HepG2 (cell line): Measurements from ENCODE around the gene NT5C1A. TPM values are rescaled to one million over a fixed set of nuclear protein-coding genes. Genes with fewer than 3 reads are reported as not detected.

Source experiments
- ATAC-seq: fragments of 200-7000 bp; cut with Tn5 transposase; 3 replicates; pipeline ENCODE4 v1.9.1; 2020; ENCODE audit warnings: mild to moderate bottlenecking, moderate library complexity
- BruUV-seq: library from RNA; stranded (reverse); fragments of 400-500 nt; replicated peaks from 2 replicates; lab custom pipeline; 2021; lab: Mats Ljungman, UMichigan
- CTCF ChIA-PET: fragments of 300-600 bp; formaldehyde crosslinking; extraction: SDS; loops from one replicate; lab custom pipeline; 2021; ENCODE audit warnings: low total read pairs, inconsistent platforms, low intra/inter-chr PET ratio; lab: Yijun Ruan, JAX
- POLR2A ChIA-PET: fragments of 350-600 bp; sonication (Branson Sonifier 250); formaldehyde crosslinking; loops from one replicate; lab custom pipeline; 2020; ENCODE audit warnings: antibody characterized with exemption, inconsistent platforms; lab: Yijun Ruan, JAX
- DNase-seq: peaks from one replicate; pipeline ENCODE4 v3.0.0-alpha.2; 2015; ENCODE audit warnings: low spot score
- FAIRE-seq: peaks from 3 replicates; lab custom pipeline; 2011; peaks lifted over from hg19 to GRCh38; lab: Jason Lieb, UNC
- H2AFZ ChIP-seq: one replicate; pipeline ENCODE4 v1.6.1; 2011; ENCODE audit warnings: low read length, inconsistent platforms
- H3K27ac ChIP-seq: fragments of 300-600 bp; 3 replicates; pipeline ENCODE4 v1.8.0; 2011; ENCODE audit warnings: mixed run types, mild to moderate bottlenecking, mixed read lengths, low read length, inconsistent platforms; ENCODE audit not compliant: insufficient read depth; ENCODE audit errors: extremely low read length
- H3K27me3 ChIP-seq, 2 experiments: fragments of 200-600 bp in 1 of 2; 2 replicates in 1 of 2; 3 replicates in 1 of 2; pipeline versions ENCODE4 v1.6.0 to v1.8.0; 2011; ENCODE audit warnings: low read length in 2 of 2, mild to moderate bottlenecking in 2 of 2, moderate library complexity in 2 of 2, inconsistent platforms in 1 of 2; ENCODE audit not compliant: insufficient read depth in 2 of 2, control insufficient read depth in 1 of 2
- H3K36me3 ChIP-seq, 2 experiments: fragments of 200-600 bp in 1 of 2; replicated peaks in 1 of 2; 2 replicates in 1 of 2; 3 replicates in 1 of 2; pipeline versions ENCODE4 v1.5.1 to v1.8.0; 2011; ENCODE audit warnings: low read length in 2 of 2, inconsistent platforms in 1 of 2; ENCODE audit not compliant: insufficient read depth in 2 of 2, control insufficient read depth in 1 of 2
- H3K4me1 ChIP-seq: 2 replicates; pipeline ENCODE4 v1.5.1; 2012; ENCODE audit warnings: low read length, inconsistent platforms; ENCODE audit not compliant: insufficient read depth
- H3K4me2 ChIP-seq: 2 replicates; pipeline ENCODE4 v1.6.0; 2011; ENCODE audit warnings: low read depth, low read length, inconsistent platforms
- H3K4me3 ChIP-seq, 3 experiments: fragments of 200-600 bp in 1 of 3; sonication (generic), shearing (Covaris generic) in 1 of 3; replicated peaks in 1 of 3; 2 replicates each; pipeline ENCODE4 v1.5.1; 2011 to 2016; ENCODE audit warnings: low read length in 3 of 3, inconsistent platforms in 2 of 3, low read depth in 2 of 3, mild to moderate bottlenecking in 2 of 3, control low read depth in 1 of 3, mixed read lengths in 1 of 3; ENCODE audit not compliant: insufficient read depth in 1 of 3
- H3K79me2 ChIP-seq: one replicate; pipeline ENCODE4 v1.6.1; 2011; ENCODE audit warnings: low read length, inconsistent platforms; ENCODE audit not compliant: insufficient read depth
- H3K9ac ChIP-seq: 2 replicates; pipeline ENCODE4 v1.6.0; 2011; ENCODE audit warnings: mild to moderate bottlenecking, low read depth, low read length, inconsistent platforms; ENCODE audit not compliant: insufficient read depth
- H3K9me3 ChIP-seq: 2 replicates; pipeline ENCODE4 v1.5.1; 2012; ENCODE audit warnings: mild to moderate bottlenecking, low read length
- H4K20me1 ChIP-seq: 2 replicates; pipeline ENCODE4 v1.6.0; 2011; ENCODE audit warnings: inconsistent platforms, mild to moderate bottlenecking, low read length, moderate library complexity; ENCODE audit not compliant: insufficient read depth
- CEBPB ChIP-seq: IDR thresholded peaks from 2 replicates; pipeline ENCODE4 v1.6.1; 2011; ENCODE audit warnings: low read depth, low read length, improper control_type of control experiment, borderline replicate concordance
- E2F5 ChIP-seq: sonication (generic); formaldehyde crosslinking; conservative IDR thresholded peaks from 2 replicates; pipeline ENCODE4 v1.4.0; 2020; ENCODE audit warnings: missing genetic modification reagents
- HNRNPL ChIP-seq: fragments of 200-400 bp; formaldehyde crosslinking; IDR thresholded peaks from 2 replicates; pipeline ENCODE4 v1.6.1; 2017; ENCODE audit warnings: mild to moderate bottlenecking, low read depth, low read length
- KLF15 ChIP-seq: sonication (generic); formaldehyde crosslinking; IDR thresholded peaks from 2 replicates; pipeline ENCODE4 v1.8.1; 2023; ENCODE audit warnings: borderline replicate concordance, mild to moderate bottlenecking, inconsistent platforms, missing genetic modification reagents, mixed read lengths
- RFX1 ChIP-seq: fragments of 450-650 bp; IDR thresholded peaks from 2 replicates; pipeline ENCODE4 v1.6.1; 2017
- RORA ChIP-seq: sonication (generic); formaldehyde crosslinking; IDR thresholded peaks from 2 replicates; pipeline ENCODE4 v1.5.0; 2020; ENCODE audit warnings: mild to moderate bottlenecking, missing genetic modification reagents, moderate library complexity
- WGBS: methylation state at CpG from one replicate; pipeline ENCODE4 v1.1.6; 2017; ENCODE audit warnings: low lambda C conversion rate; 5-methylcytosine and 5-hydroxymethylcytosine counted together
- in situ Hi-C: cut with HindIII; loops from 2 replicates; pipeline ENCODE4 v1.10.0; 2017; ENCODE audit warnings: low pct_unique_long_range_greater_than_20kb; ENCODE audit not compliant: extremely low pct_ligation_motif_present
- intact Hi-C: fragments of 100-400 bp; cut with micrococcal nuclease; formaldehyde crosslinking; loops from one replicate; pipeline ENCODE4 v1.10.0; 2022; ENCODE audit not compliant: unreplicated experiment
- polyA plus RNA-seq, 8 experiments: library from polyadenylated mRNA; depleted of rRNA in 3 of 8; stranded (reverse) in 7 of 8; unstranded in 1 of 8; fragments of >200 nt; fragmentation: Illumina TruSeq in 4 of 8; extraction: Trizol in 4 of 8; gene quantifications; 2 replicates each; pipeline versions ENCODE4 v1.2.1 to v1.2.3, GENCODE V29; 2011 to 2016; ENCODE audit warnings: low read depth in 4 of 8, missing spikeins in 1 of 8, mixed read lengths in 1 of 8; ENCODE audit not compliant: insufficient read depth in 1 of 8
- total RNA-seq, 5 experiments: library from RNA; depleted of rRNA; stranded (reverse); fragments of >200 nt; fragmentation: Illumina TruSeq; extraction: Trizol; gene quantifications; 2 replicates each; pipeline ENCODE4 v1.2.3, GENCODE V29; 2016; ENCODE audit warnings: low read depth in 1 of 5
- TF ChIP-seq, protein P1 (sequence below): IDR thresholded peaks from 2 replicates; pipeline ENCODE4 v1.6.1; 2016; ENCODE audit warnings: mild to moderate bottlenecking

The NT5C1A gene
- total and polyA plus RNA-seq, 2 of the 13 experiments (the other 11 are each of a cell fraction or from before 2014, with no cell fraction given) = not detected

DNA sequence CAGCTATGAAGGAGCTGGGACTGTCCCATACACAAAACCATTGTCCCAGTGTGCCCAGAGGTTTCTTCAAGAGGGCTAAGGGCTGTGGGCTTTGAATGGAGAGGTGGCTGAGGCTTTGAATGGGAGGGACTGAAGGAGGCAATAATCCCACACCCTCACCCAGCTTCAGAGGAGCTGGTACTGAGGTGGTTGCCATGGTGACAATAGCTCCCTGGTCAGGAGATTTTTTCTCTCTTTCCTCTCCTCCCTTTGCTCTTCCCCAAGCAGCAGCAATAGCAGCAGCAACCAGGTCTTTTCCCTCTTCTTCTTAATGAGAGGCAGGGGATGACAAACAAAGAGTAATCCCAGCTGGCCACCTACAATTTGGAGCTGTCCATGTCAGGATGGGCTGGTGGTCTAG is 17.7 kb upstream of the NT5C1A start:
- Histone ChIP-seq H3K4me3 (no peak overlapping the region), H3K79me2 (no peaks in the 10 kb centered on the region), H3K9me3 (no peaks in the 10 kb centered on the region), H3K4me2 (no peak overlapping the region), H3K27ac (no peak overlapping the region), H2AFZ (no peak overlapping the region), H3K9ac (no peak overlapping the region), H4K20me1 (no peaks in the 10 kb centered on the region), H3K4me1 (peaks cover 11% of the 10 kb centered on the region; the same call in 1 of the 2 replicates), H3K36me3 (no peaks in the 10 kb centered on the region), H3K27me3 (peaks cover 11 to 55% of the 10 kb centered on the region in 2 experiments)
- no peak for ATAC-seq
- FAIRE-seq = no peak
- in situ Hi-C loops (no loop called here), intact Hi-C loops (loop anchor here (1.0 kb wide), 1 partner anchor 27 kb away; no protein-coding TSS in a partner anchor)
- CTCF ChIA-PET = no interaction called here
- TF ChIP-seq RORA (CRISPR knock-in tag) (no peak), RFX1 (peak; percentile 17; the same call in 1 of the 2 replicates), KLF15 (no peak), HNRNPL (no peak)
- TF ChIP-seq, protein P1, sequence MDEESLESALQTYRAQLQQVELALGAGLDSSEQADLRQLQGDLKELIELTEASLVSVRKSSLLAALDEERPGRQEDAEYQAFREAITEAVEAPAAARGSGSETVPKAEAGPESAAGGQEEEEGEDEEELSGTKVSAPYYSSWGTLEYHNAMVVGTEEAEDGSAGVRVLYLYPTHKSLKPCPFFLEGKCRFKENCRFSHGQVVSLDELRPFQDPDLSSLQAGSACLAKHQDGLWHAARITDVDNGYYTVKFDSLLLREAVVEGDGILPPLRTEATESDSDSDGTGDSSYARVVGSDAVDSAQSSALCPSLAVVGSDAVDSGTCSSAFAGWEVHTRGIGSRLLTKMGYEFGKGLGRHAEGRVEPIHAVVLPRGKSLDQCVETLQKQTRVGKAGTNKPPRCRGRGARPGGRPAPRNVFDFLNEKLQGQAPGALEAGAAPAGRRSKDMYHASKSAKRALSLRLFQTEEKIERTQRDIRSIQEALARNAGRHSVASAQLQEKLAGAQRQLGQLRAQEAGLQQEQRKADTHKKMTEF = no peak
- POLR2A ChIA-PET = no interaction called here
- no TSS peak for BruUV-seq
- DNase-seq = no peak

DNA sequence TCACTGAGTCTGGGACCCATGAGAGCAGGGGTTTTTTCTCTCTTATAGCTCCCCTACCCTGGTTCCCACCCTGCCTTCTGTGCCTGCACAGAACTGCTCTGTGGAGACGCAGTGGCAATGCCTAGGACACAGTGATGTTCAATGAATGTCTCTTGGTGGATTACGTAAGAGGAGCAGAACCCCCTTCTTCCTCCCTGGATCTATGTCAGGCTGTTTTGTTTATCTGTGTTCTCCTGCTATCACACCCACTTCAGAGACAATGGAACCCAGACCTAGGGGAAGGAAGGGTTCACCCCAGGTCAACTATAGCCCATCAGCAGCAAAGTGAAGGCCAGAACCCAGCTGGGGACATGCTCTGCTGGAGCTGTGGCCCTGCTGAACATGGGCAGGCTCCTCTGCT is 17.3 kb upstream of the NT5C1A start:
- H4K20me1 ChIP-seq = no peaks in the 10 kb centered on the region
- H3K27me3 ChIP-seq = peaks cover 11 to 59% of the 10 kb centered on the region in 2 experiments
- 13% methylated on average over 2 of the region's 2 CpGs for WGBS
- H2AFZ ChIP-seq = no peak overlapping the region
- TF ChIP-seq E2F5 = no peak
- peak; percentile 23; the same call in 1 of the 2 replicates for TF ChIP-seq CEBPB
- TF ChIP-seq, all 625 proteins: peak for 1
- Histone ChIP-seq H3K4me1 (peaks cover 11% of the 10 kb centered on the region; the same call in 1 of the 2 replicates), H3K9ac (no peak overlapping the region), H3K36me3 (no peaks in the 10 kb centered on the region), H3K4me3 (no peak overlapping the region), H3K27ac (no peak overlapping the region), H3K79me2 (no peaks in the 10 kb centered on the region), H3K4me2 (no peak overlapping the region), H3K9me3 (no peaks in the 10 kb centered on the region)
- in situ Hi-C loops (no loop called here), intact Hi-C loops (loop anchor here (1.0 kb wide), 1 partner anchor 27 kb away; no protein-coding TSS in a partner anchor)
- ChIA-PET POLR2A (no interaction called here), CTCF (no interaction called here)
- ATAC-seq (no peak), FAIRE-seq (no peak), DNase-seq (no peak)
- no TSS peak for BruUV-seq
